ENCODE measurements around the gene OPHN1. TPM values are rescaled to one million over a fixed set of nuclear protein-coding genes. Genes with fewer than 3 reads are reported as not detected.
"Not testable (repeated sequence)": the region's sequence is repeated elsewhere in the genome, so short reads cannot be mapped to it uniquely, and the experiment has no call there.

Gene OPHN1
- polyA plus RNA-seq, 3 donors: 0.20 to 0.82 (median 0.73) TPM

- H3K9me3 Mint-ChIP-seq: peaks cover 0 to 3% (median 0%) of the 10 kb centered on the region in 7 donors
- H3K27ac Mint-ChIP-seq: no peak overlapping the region
- Histone ChIP-seq H3K9ac (ENCODE audit: insufficient read depth, low read length, poor library complexity, severe bottlenecking) (no peak overlapping the region), H3K27ac (ENCODE audit: low read depth in 1 of 2, low read length in 2 of 2) (no peak overlapping the region), H2AFZ (ENCODE audit: insufficient read depth, low read depth, low read length, poor library complexity, severe bottlenecking) (no peak overlapping the region), H4K20me1 (ENCODE audit: insufficient read depth, low read length) (no peaks in the 10 kb centered on the region), H3K4me2 (replicated peaks; ENCODE audit: extremely low read depth, low read length, poor library complexity, severe bottlenecking) (no peak overlapping the region), H3K4me3 (replicated peaks in 1 of 3; ENCODE audit: low read depth in 2 of 3, low read length in 3 of 3) (no peak overlapping the region), H3K79me2 (ENCODE audit: insufficient read depth, low read length) (no peaks in the 10 kb centered on the region), H3K27me3 (ENCODE audit: control insufficient read depth in 2 of 2, insufficient read depth in 2 of 2, low read length in 2 of 2) (no peaks in the 10 kb centered on the region), H3K9me3 (replicated peaks in 1 of 2; ENCODE audit: control insufficient read depth in 1 of 2, insufficient read depth in 1 of 2, low read length in 2 of 2) (no peaks in the 10 kb centered on the region), H3K36me3 (replicated peaks in 1 of 2; ENCODE audit: control insufficient read depth in 1 of 2, insufficient read depth in 2 of 2, low read length in 2 of 2) (no peaks in the 10 kb centered on the region), H3K4me1 (ENCODE audit: control insufficient read depth in 1 of 2, insufficient read depth in 2 of 2, low read length in 2 of 2) (peaks cover 18 to 21% of the 10 kb centered on the region in 2 donors)
- H3K4me3 Mint-ChIP-seq: no peak overlapping the region
- no CpG with 5 or more reads among the region's 3 CpGs for WGBS (ENCODE audit: insufficient coverage)
- intact Hi-C loops (cut with micrococcal nuclease): no loop called here
- DNase-seq: no peak
- H3K4me1 Mint-ChIP-seq: peaks cover 21% of the 10 kb centered on the region
- H3K27me3 Mint-ChIP-seq (ENCODE audit: low read depth in 3 of 3): peaks cover 0 to 1% (median 0%) of the 10 kb centered on the region in 3 donors
- TF ChIP-seq CTCF (IDR thresholded peaks at IDR 0.05): no peak
- H3K36me3 Mint-ChIP-seq: peaks cover 0 to 2% of the 10 kb centered on the region in 2 donors
These were observed 349.8 kb downstream of the OPHN1 start for GRCh38 chrX:68083510-68083909.

GRCh38 chrX:68079961-68080360 is 353.3 kb downstream of the OPHN1 start:
- peaks cover 10 to 11% of the 10 kb centered on the region in 2 donors for H3K4me1 ChIP-seq (ENCODE audit: control insufficient read depth in 1 of 2, insufficient read depth in 2 of 2, low read length in 2 of 2)
- no peaks in the 10 kb centered on the region for H3K36me3 ChIP-seq (replicated peaks in 1 of 2; ENCODE audit: control insufficient read depth in 1 of 2, insufficient read depth in 2 of 2, low read length in 2 of 2)
- Mint-ChIP-seq H3K4me3 (no peak overlapping the region), H3K27ac (no peak overlapping the region), H3K36me3 (peaks cover 0 to 2% of the 10 kb centered on the region in 2 donors), H3K4me1 (peaks cover 12% of the 10 kb centered on the region), H3K27me3 (ENCODE audit: low read depth in 3 of 3) (peaks cover 0 to 1% (median 0%) of the 10 kb centered on the region in 3 donors), H3K9me3 (peaks cover 0 to 3% (median 1%) of the 10 kb centered on the region in 7 donors)
- no CpG with 5 or more reads among the region's 1 CpG for WGBS (ENCODE audit: insufficient coverage)
- no peak overlapping the region for H3K27ac ChIP-seq (ENCODE audit: low read depth in 1 of 2, low read length in 2 of 2)
- intact Hi-C loops (cut with micrococcal nuclease): no loop called here
- no peak for TF ChIP-seq CTCF (IDR thresholded peaks at IDR 0.05)
- no peaks in the 10 kb centered on the region for H4K20me1 ChIP-seq (ENCODE audit: insufficient read depth, low read length)
- no peak for DNase-seq
- no peaks in the 10 kb centered on the region for H3K9me3 ChIP-seq (replicated peaks in 1 of 2; ENCODE audit: control insufficient read depth in 1 of 2, insufficient read depth in 1 of 2, low read length in 2 of 2)
- H3K79me2 ChIP-seq (ENCODE audit: insufficient read depth, low read length): no peaks in the 10 kb centered on the region
- no peak overlapping the region for H2AFZ ChIP-seq (ENCODE audit: insufficient read depth, low read depth, low read length, poor library complexity, severe bottlenecking)
- no peak overlapping the region for H3K4me2 ChIP-seq (replicated peaks; ENCODE audit: extremely low read depth, low read length, poor library complexity, severe bottlenecking)
- H3K27me3 ChIP-seq (ENCODE audit: control insufficient read depth in 2 of 2, insufficient read depth in 2 of 2, low read length in 2 of 2): no peaks in the 10 kb centered on the region
- H3K4me3 ChIP-seq (replicated peaks in 1 of 3; ENCODE audit: low read depth in 2 of 3, low read length in 3 of 3): no peak overlapping the region
- H3K9ac ChIP-seq (ENCODE audit: insufficient read depth, low read length, poor library complexity, severe bottlenecking): no peak overlapping the region

GRCh38 chrX:68078801-68079200 is 354.5 kb downstream of the OPHN1 start:
- not testable (repeated sequence) for H3K36me3 ChIP-seq (replicated peaks in 1 of 2; ENCODE audit: control insufficient read depth in 1 of 2, insufficient read depth in 2 of 2, low read length in 2 of 2); H3K36me3 Mint-ChIP-seq; H3K4me2 ChIP-seq (replicated peaks; ENCODE audit: extremely low read depth, low read length, poor library complexity, severe bottlenecking)

More at GRCh38 chrX:68078801-68079200, 354.5 kb downstream of the OPHN1 start:
- H3K9me3 ChIP-seq (replicated peaks in 1 of 2; ENCODE audit: control insufficient read depth in 1 of 2, insufficient read depth in 1 of 2, low read length in 2 of 2); H3K9me3 Mint-ChIP-seq; H3K27me3 ChIP-seq (ENCODE audit: control insufficient read depth in 2 of 2, insufficient read depth in 2 of 2, low read length in 2 of 2); H3K9ac ChIP-seq (ENCODE audit: insufficient read depth, low read length, poor library complexity, severe bottlenecking); H3K27ac Mint-ChIP-seq; DNase-seq; H3K4me3 Mint-ChIP-seq; H4K20me1 ChIP-seq (ENCODE audit: insufficient read depth, low read length); H3K4me3 ChIP-seq (replicated peaks in 1 of 3; ENCODE audit: low read depth in 2 of 3, low read length in 3 of 3); H3K4me1 Mint-ChIP-seq; intact Hi-C loops (cut with micrococcal nuclease); H3K27ac ChIP-seq (ENCODE audit: low read depth in 1 of 2, low read length in 2 of 2); H2AFZ ChIP-seq (ENCODE audit: insufficient read depth, low read depth, low read length, poor library complexity, severe bottlenecking); H3K4me1 ChIP-seq (ENCODE audit: control insufficient read depth in 1 of 2, insufficient read depth in 2 of 2, low read length in 2 of 2); H3K79me2 ChIP-seq (ENCODE audit: insufficient read depth, low read length); H3K27me3 Mint-ChIP-seq (ENCODE audit: low read depth in 3 of 3): not testable (repeated sequence)

Data from CD14-positive monocyte (primary cell).